OCI-LY7 (cell line): ENCODE measurements around the gene NEUROD2.
A peak's percentile ranks its signal among the peaks of the same experiment; 100 is the strongest.

Source experiments
- EZH2phosphoT487 ChIP-seq: fragments of 200-600 bp; sonication (generic); IDR thresholded peaks from 2 replicates; pipeline ENCODE4 v1.6.1; 2018; ENCODE audit warnings: low read depth, borderline replicate concordance, mild to moderate bottlenecking, mixed run types, antibody characterized with exemption, low read length, moderate library complexity, mixed read lengths
- TF ChIP-seq, protein P1 (sequence below): fragments of 200-600 bp; sonication (generic); conservative IDR thresholded peaks from 2 replicates; pipeline ENCODE4 v1.5.1; 2014; ENCODE audit warnings: mild to moderate bottlenecking, antibody characterized with exemption, low read length, moderate library complexity, mixed read lengths

DNA sequence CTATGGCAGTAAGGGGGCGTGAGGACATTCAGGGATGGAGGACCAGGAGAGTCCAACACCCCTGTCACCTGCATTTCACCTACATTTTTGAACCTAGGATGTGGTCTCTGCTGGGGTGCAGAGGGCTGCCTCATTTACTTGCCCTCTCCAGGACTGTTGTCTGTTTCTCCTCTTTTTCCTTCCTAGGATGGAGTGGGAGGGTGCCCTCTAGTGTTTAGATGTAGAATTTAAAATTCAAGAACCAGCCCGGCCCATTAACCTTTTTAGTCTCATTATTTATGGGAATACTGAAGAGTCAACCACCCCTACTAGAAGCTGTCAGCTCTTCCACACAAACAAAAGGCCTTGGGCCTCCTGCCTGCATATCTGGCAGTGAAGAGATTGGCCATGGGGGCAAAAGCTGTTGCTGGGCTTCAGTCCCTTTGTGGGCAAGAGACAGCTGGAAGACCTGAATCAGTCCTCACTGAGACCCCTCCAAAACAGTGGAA lies 26.7 kb upstream of the NEUROD2 start:
- TF ChIP-seq, protein P1, sequence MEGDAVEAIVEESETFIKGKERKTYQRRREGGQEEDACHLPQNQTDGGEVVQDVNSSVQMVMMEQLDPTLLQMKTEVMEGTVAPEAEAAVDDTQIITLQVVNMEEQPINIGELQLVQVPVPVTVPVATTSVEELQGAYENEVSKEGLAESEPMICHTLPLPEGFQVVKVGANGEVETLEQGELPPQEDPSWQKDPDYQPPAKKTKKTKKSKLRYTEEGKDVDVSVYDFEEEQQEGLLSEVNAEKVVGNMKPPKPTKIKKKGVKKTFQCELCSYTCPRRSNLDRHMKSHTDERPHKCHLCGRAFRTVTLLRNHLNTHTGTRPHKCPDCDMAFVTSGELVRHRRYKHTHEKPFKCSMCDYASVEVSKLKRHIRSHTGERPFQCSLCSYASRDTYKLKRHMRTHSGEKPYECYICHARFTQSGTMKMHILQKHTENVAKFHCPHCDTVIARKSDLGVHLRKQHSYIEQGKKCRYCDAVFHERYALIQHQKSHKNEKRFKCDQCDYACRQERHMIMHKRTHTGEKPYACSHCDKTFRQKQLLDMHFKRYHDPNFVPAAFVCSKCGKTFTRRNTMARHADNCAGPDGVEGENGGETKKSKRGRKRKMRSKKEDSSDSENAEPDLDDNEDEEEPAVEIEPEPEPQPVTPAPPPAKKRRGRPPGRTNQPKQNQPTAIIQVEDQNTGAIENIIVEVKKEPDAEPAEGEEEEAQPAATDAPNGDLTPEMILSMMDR = peak; percentile 98
- TF ChIP-seq EZH2phosphoT487 = no peak
